ENCODE data around the gene NAPSA. TPM values are rescaled to one million over a fixed set of nuclear protein-coding genes. Genes with fewer than 3 reads are reported as not detected.

Gene NAPSA
- total RNA-seq, 2 donors from 2014 or later: 1.9 to 6.1 TPM

DNA sequence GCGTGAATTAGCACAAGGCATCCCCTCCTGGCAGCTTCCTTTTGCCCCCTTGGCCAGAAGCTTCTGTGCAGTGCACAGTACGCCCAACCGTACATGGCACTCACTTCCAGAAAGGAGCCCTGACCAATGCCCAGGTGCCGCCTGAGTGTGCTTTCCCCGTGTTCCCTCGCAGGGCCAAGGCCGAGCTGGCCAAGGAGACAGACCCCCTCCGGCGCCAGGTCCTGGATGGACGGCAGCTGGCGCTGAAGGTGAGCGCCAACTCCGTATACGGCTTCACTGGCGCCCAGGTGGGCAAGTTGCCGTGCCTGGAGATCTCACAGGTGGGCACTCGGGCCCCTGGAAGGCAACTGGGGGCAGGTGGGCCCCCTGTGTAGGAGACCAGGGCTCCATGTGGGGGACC is 43.9 kb upstream of the NAPSA start:
- Histone ChIP-seq H3K9ac (ENCODE audit: low read depth in 2 of 2, low read length in 2 of 2) (no peak overlapping the region), H3K4me1 (no peaks in the 10 kb centered on the region), H3K27me3 (no peaks in the 10 kb centered on the region), H3K27ac (no peak overlapping the region), H3K36me3 (no peaks in the 10 kb centered on the region), H3K4me3 (no peak overlapping the region), H3K9me3 (no peaks in the 10 kb centered on the region)
- TF ChIP-seq, protein P1, sequence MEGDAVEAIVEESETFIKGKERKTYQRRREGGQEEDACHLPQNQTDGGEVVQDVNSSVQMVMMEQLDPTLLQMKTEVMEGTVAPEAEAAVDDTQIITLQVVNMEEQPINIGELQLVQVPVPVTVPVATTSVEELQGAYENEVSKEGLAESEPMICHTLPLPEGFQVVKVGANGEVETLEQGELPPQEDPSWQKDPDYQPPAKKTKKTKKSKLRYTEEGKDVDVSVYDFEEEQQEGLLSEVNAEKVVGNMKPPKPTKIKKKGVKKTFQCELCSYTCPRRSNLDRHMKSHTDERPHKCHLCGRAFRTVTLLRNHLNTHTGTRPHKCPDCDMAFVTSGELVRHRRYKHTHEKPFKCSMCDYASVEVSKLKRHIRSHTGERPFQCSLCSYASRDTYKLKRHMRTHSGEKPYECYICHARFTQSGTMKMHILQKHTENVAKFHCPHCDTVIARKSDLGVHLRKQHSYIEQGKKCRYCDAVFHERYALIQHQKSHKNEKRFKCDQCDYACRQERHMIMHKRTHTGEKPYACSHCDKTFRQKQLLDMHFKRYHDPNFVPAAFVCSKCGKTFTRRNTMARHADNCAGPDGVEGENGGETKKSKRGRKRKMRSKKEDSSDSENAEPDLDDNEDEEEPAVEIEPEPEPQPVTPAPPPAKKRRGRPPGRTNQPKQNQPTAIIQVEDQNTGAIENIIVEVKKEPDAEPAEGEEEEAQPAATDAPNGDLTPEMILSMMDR (IDR thresholded peaks at IDR 0.05): no peak
- intact Hi-C loops (cut with DNase I): no loop called here
- no peak for DNase-seq

DNA sequence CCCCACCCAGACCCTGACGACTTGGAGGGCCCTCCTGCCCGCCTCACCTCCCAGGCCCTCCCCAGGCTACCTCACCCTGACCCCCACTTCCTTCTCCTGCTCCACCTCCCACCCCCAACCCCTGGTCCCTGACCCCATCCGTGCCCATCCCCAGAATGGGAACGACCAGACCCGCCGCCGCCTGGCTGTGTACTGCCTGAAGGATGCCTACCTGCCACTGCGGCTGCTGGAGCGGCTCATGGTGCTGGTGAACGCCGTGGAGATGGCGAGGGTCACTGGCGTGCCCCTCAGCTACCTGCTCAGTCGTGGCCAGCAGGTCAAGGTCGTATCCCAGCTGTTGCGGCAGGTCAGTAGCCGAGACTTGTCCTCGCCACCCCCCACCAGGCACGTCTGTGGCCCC is 41.4 kb upstream of the NAPSA start:
- no peaks in the 10 kb centered on the region for H3K4me1 ChIP-seq
- H3K36me3 ChIP-seq: no peaks in the 10 kb centered on the region
- DNase-seq: no peak
- H3K9me3 ChIP-seq: no peaks in the 10 kb centered on the region
- H3K27me3 ChIP-seq: no peaks in the 10 kb centered on the region
- H3K4me3 ChIP-seq: no peak overlapping the region
- H3K27ac ChIP-seq: no peak overlapping the region
- no peak overlapping the region for H3K9ac ChIP-seq (ENCODE audit: low read depth in 2 of 2, low read length in 2 of 2)
- TF ChIP-seq, protein P1 (IDR thresholded peaks at IDR 0.05): no peak
- intact Hi-C loops (cut with DNase I): no loop called here

DNA sequence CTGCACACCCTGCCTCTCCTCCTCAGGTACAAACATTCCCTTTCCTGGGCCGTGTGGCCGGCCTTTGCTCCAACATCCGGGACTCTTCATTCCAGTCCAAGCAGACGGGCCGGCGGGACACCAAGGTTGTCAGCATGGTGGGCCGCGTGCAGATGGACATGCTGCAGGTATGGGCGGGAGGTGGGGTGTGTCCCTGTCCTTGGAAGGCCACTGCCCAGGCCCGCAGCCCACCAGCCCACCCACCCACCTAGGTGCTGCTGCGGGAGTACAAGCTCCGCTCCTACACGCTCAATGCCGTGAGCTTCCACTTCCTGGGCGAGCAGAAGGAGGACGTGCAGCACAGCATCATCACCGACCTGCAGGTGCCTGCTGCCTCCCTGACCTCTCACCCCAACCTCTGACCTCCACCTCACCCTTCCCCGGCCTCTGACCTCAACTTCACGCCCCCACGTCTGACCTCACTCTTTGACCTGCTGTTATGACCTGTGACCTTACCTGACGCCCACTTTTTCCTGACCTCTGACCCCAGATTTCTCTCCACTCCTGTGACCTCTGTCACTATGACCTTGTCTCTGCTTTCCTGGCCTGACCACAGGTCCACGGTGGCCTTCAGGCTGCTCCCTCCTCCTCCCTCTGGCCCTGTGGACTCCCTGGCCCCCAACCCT is 40.8 kb upstream of the NAPSA start:
- Histone ChIP-seq H3K36me3 (no peaks in the 10 kb centered on the region), H3K27me3 (no peaks in the 10 kb centered on the region), H3K4me1 (no peaks in the 10 kb centered on the region), H3K9ac (ENCODE audit: low read depth in 2 of 2, low read length in 2 of 2) (no peak overlapping the region), H3K27ac (no peak overlapping the region), H3K4me3 (no peak overlapping the region), H3K9me3 (no peaks in the 10 kb centered on the region)
- TF ChIP-seq, protein P1 (IDR thresholded peaks at IDR 0.05): no peak
- intact Hi-C loops (cut with DNase I): no loop called here
- no peak for DNase-seq

- DNase-seq: no peak
- no peaks in the 10 kb centered on the region for H3K4me1 ChIP-seq
- no peaks in the 10 kb centered on the region for H3K9me3 ChIP-seq
- no peak overlapping the region for H3K27ac ChIP-seq
- intact Hi-C loops (cut with DNase I): no loop called here
- H3K4me3 ChIP-seq: no peak overlapping the region
- H3K9ac ChIP-seq (ENCODE audit: low read depth in 2 of 2, low read length in 2 of 2): no peak overlapping the region
- no peaks in the 10 kb centered on the region for H3K27me3 ChIP-seq
- TF ChIP-seq, protein P1 (IDR thresholded peaks at IDR 0.05): no peak
- no peaks in the 10 kb centered on the region for H3K36me3 ChIP-seq
Measured at GRCh38 chr19:50402544-50403301, 37.3 kb upstream of the NAPSA start.

DNA sequence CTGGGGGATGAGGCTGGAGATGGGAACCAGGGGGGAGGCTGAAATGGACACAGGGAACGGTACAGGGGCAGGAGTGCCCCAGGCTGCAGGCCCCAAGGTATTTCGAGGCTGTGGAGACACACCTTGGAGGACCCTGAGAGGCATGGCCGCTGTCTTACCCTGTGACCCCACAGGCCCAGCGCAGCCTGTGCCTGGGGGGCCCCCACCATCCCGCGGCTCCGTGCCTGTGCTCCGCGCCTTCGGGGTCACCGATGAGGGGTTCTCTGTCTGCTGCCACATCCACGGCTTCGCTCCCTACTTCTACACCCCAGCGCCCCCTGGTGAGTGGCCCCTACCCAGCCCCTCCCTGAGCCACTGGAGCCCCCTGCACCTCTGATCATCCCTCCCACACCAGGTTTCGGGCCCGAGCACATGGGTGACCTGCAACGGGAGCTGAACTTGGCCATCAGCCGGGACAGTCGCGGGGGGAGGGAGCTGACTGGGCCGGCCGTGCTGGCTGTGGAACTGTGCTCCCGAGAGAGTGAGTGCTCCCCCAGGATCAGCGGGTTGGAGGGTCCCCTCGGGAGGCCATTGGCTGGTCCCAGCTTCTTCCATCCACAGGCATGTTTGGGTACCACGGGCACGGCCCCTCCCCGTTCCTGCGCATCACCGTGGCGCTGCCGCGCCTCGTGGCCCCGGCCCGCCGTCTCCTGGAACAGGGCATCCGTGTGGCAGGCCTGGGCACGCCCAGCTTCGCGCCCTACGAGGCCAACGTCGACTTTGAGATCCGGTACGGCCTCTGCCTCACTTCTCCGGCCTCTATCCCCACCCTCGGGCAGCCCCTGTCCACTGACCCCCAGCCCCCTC is 36.4 kb upstream of the NAPSA start:
- Histone ChIP-seq H3K36me3 (no peaks in the 10 kb centered on the region), H3K4me3 (no peak overlapping the region), H3K27ac (no peak overlapping the region), H3K9ac (ENCODE audit: low read depth in 2 of 2, low read length in 2 of 2) (no peak overlapping the region), H3K27me3 (no peaks in the 10 kb centered on the region), H3K4me1 (no peaks in the 10 kb centered on the region), H3K9me3 (no peaks in the 10 kb centered on the region)
- TF ChIP-seq, protein P1 (IDR thresholded peaks at IDR 0.05): no peak
- no peak for DNase-seq
- intact Hi-C loops (cut with DNase I): no loop called here
